Astrocyte (in vitro differentiated cells and primary cell): ENCODE data around the gene PER1.

Source experiments
- EZH2 ChIP-seq: IDR thresholded peaks from 2 replicates; pipeline ENCODE4 v1.6.1; 2012; ENCODE audit warnings: mild to moderate bottlenecking, low read length, inconsistent platforms; ENCODE audit not compliant: insufficient read depth
- TF ChIP-seq, protein P1 (sequence below): IDR thresholded peaks from 2 replicates; pipeline ENCODE4 v1.5.1; 2011; ENCODE audit warnings: low read depth, mild to moderate bottlenecking, inconsistent platforms, low read length, moderate library complexity; ENCODE audit not compliant: insufficient read depth

DNA sequence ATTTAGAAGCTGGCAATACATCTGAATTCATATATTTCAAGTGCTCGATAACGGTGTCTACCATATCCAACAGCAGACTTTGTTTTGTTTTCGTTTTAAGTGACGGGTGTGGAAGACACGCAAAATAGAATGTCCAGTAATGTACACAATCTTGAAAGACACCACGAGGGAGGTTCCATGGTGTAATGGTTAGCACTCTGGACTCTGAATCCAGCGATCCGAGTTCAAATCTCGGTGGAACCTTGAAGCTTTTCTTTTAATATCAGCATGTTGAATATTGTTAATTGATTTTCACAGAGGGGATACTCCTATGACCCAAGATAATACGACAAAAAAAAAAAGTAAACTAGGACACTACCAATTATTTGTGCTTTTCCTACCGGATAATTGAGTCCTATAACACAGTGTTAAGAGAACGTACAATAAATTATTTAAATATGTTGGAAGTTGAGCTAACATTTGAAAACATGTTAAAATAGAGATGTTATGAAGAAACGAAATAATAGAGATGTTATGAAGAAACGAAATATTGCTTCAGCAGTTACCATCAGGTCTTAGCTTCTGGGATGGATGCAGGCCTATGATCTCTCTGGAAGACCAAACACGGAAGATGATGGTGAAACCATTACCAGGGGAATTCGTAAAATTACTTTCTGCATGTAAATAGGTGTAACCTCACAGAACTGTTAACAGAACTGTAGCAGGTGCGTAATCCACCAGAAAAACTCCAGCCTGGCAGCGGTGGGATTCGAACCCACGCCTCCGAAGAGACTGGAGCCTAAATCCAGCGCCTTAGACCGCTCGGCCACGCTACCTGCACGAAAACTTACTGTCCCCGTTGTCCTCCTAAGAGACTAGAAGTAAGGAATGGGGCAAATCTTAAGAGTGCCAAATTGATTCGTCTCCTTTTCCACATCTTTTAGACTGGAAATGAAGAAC is 32.4 kb downstream of the PER1 start:
- TF ChIP-seq, protein P1, sequence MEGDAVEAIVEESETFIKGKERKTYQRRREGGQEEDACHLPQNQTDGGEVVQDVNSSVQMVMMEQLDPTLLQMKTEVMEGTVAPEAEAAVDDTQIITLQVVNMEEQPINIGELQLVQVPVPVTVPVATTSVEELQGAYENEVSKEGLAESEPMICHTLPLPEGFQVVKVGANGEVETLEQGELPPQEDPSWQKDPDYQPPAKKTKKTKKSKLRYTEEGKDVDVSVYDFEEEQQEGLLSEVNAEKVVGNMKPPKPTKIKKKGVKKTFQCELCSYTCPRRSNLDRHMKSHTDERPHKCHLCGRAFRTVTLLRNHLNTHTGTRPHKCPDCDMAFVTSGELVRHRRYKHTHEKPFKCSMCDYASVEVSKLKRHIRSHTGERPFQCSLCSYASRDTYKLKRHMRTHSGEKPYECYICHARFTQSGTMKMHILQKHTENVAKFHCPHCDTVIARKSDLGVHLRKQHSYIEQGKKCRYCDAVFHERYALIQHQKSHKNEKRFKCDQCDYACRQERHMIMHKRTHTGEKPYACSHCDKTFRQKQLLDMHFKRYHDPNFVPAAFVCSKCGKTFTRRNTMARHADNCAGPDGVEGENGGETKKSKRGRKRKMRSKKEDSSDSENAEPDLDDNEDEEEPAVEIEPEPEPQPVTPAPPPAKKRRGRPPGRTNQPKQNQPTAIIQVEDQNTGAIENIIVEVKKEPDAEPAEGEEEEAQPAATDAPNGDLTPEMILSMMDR: no peak
- no peak for TF ChIP-seq EZH2
